Endothelial cell (in vitro differentiated cells): ENCODE results near the gene BAG1. TPM values are rescaled to one million over a fixed set of nuclear protein-coding genes. Genes with fewer than 3 reads are reported as not detected.

Source experiments
- DNase-seq: peaks from one replicate; pipeline ENCODE4 v3.0.0; 2021; ENCODE audit warnings: low spot score
- H3K27ac Mint-ChIP-seq: one replicate; pipeline ENCODE4 v1.8.0; 2021; ENCODE audit warnings: mixed read lengths, inconsistent platforms; ENCODE audit not compliant: unreplicated experiment
- H3K27me3 Mint-ChIP-seq: one replicate; pipeline ENCODE4 v1.8.0; 2021; ENCODE audit warnings: mild to moderate bottlenecking, moderate library complexity, mixed read lengths, inconsistent platforms; ENCODE audit not compliant: unreplicated experiment
- H3K36me3 Mint-ChIP-seq: one replicate; pipeline ENCODE4 v1.8.0; 2021; ENCODE audit warnings: mild to moderate bottlenecking, low read depth, mixed read lengths, inconsistent platforms; ENCODE audit not compliant: unreplicated experiment
- H3K4me1 Mint-ChIP-seq: one replicate; pipeline ENCODE4 v1.8.0; 2021; ENCODE audit warnings: mild to moderate bottlenecking, mixed read lengths, inconsistent platforms; ENCODE audit not compliant: unreplicated experiment
- H3K4me3 Mint-ChIP-seq: one replicate; pipeline ENCODE4 v1.8.0; 2021; ENCODE audit warnings: mild to moderate bottlenecking, mixed read lengths, inconsistent platforms; ENCODE audit not compliant: unreplicated experiment
- H3K9me3 Mint-ChIP-seq: one replicate; pipeline ENCODE4 v1.8.0; 2021; ENCODE audit warnings: mixed read lengths, inconsistent platforms; ENCODE audit not compliant: unreplicated experiment
- total RNA-seq: library from RNA; stranded (reverse); fragmentation: NEBNext Ultra II Directional; extraction: Animal tissue kit (Norgen Biotek cat#: 25700); gene quantifications from one replicate; pipeline ENCODE4 v1.2.1, GENCODE V29; 2021; ENCODE audit not compliant: unreplicated experiment
- TF ChIP-seq, protein P1 (sequence below): fragments of 200-600 bp; sonication (generic); IDR thresholded peaks from one replicate; pipeline ENCODE4 v1.5.0; 2021; ENCODE audit warnings: antibody characterized with exemption; ENCODE audit not compliant: unreplicated experiment

The BAG1 gene
- total RNA-seq, 1 donor from 2014 or later = 61.5 TPM

DNA sequence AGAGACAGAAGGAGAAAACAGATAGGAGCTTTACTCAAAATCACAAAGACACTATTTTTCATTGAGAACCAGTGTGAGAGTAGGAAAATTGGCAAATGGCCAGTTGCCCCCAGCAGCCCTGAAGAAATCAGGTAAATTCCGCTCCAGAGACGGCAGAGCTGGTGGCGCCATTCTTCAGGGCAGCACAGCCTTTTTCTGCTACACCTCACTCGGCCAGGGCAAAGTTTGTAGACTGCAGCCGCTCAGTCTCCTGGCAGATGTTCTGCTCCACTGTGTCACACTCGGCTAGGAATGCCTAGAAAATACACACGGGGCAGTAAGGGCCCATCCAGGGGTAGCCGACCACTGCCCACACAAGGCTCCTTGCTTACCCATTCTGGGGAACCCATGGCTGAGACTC, 9.5 kb downstream of the BAG1 start:
- Mint-ChIP-seq H3K9me3 (no peaks in the 10 kb centered on the region), H3K27ac (no peak overlapping the region), H3K27me3 (no peaks in the 10 kb centered on the region), H3K4me3 (no peak overlapping the region), H3K36me3 (peaks cover 26% of the 10 kb centered on the region), H3K4me1 (peaks cover 3% of the 10 kb centered on the region)
- DNase-seq = no peak
- TF ChIP-seq, protein P1, sequence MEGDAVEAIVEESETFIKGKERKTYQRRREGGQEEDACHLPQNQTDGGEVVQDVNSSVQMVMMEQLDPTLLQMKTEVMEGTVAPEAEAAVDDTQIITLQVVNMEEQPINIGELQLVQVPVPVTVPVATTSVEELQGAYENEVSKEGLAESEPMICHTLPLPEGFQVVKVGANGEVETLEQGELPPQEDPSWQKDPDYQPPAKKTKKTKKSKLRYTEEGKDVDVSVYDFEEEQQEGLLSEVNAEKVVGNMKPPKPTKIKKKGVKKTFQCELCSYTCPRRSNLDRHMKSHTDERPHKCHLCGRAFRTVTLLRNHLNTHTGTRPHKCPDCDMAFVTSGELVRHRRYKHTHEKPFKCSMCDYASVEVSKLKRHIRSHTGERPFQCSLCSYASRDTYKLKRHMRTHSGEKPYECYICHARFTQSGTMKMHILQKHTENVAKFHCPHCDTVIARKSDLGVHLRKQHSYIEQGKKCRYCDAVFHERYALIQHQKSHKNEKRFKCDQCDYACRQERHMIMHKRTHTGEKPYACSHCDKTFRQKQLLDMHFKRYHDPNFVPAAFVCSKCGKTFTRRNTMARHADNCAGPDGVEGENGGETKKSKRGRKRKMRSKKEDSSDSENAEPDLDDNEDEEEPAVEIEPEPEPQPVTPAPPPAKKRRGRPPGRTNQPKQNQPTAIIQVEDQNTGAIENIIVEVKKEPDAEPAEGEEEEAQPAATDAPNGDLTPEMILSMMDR = no peak

DNA sequence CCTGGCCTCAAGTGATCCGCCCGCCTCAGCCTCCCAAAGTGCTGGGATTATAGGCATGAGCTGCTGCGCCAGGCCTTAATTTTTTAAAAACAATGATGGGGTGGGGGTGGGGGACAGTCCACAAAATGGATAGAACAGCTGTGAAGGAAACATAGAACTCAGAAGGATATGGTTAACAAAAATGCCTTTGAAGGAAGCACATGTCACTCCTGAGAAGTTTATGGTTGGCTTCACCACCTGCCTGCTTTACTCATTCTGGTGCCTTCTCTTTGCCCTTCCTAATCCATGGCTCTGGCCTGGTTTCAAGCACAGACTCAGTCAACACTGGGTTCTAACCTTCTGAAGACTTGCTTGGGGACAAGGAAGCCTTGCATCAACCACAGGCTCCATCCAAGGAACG, 10.3 kb downstream of the BAG1 start:
- no peak overlapping the region for H3K27ac Mint-ChIP-seq
- H3K9me3 Mint-ChIP-seq = no peaks in the 10 kb centered on the region
- peaks cover 11% of the 10 kb centered on the region for H3K4me1 Mint-ChIP-seq
- no peak for DNase-seq
- H3K4me3 Mint-ChIP-seq = no peak overlapping the region
- H3K27me3 Mint-ChIP-seq = no peaks in the 10 kb centered on the region
- TF ChIP-seq, protein P1 = no peak
- peaks cover 25% of the 10 kb centered on the region for H3K36me3 Mint-ChIP-seq

DNA sequence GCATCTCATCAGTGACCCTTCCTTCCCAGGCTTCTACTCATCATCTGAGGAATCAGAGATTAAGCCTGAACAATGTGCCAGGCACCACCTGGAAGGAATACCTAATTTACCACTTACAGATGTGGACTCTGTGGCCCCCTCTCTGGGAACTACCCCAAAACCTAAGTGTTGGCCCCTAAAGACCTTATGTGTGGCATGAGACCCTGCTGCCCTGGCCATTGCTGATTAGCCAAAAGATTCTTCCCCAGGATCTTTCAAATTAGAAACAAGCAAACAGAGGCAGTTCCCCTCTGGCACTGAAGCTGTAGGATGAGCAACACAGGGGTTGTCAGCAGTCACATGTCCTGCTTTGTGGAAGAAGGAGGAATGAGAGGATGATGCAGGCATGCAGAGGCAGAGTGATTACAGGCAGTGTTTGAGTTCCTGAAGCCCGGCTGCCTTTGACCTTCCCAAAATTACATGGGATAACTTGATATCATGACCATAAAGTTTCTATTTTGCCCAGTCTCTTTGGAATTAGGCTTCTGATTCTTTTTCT, 14.0 kb downstream of the BAG1 start:
- Mint-ChIP-seq H3K4me3 (no peak overlapping the region), H3K9me3 (no peaks in the 10 kb centered on the region), H3K27ac (peak overlapping the region; percentile 75), H3K36me3 (peaks cover 29% of the 10 kb centered on the region), H3K27me3 (peaks cover 4% of the 10 kb centered on the region), H3K4me1 (peaks cover 10% of the 10 kb centered on the region)
- no peak for DNase-seq
- TF ChIP-seq, protein P1 = no peak

DNA sequence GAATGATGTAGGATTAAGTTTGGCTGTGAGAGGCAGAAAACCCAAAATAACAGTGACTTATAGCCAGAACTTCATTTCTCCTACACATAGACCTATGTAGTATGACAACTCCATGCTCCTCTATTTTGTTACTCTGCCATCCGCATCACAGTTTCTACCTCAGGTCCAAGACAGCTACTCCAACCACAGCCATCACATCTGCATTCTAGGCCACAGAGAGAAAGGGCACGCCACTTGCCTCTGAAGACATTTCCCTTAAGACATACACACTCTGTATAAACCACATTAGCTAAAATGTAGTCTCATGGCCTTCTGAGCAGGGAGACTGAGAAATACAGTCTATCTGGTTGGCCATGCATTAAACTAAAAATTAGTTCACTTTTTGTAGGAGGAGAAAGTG, 14.5 kb downstream of the BAG1 start:
- TF ChIP-seq, protein P1 = no peak
- Mint-ChIP-seq H3K4me1 (peaks cover 10% of the 10 kb centered on the region), H3K9me3 (no peaks in the 10 kb centered on the region), H3K4me3 (no peak overlapping the region), H3K36me3 (peaks cover 28% of the 10 kb centered on the region), H3K27ac (no peak overlapping the region), H3K27me3 (peaks cover 4% of the 10 kb centered on the region)
- DNase-seq = no peak

DNA sequence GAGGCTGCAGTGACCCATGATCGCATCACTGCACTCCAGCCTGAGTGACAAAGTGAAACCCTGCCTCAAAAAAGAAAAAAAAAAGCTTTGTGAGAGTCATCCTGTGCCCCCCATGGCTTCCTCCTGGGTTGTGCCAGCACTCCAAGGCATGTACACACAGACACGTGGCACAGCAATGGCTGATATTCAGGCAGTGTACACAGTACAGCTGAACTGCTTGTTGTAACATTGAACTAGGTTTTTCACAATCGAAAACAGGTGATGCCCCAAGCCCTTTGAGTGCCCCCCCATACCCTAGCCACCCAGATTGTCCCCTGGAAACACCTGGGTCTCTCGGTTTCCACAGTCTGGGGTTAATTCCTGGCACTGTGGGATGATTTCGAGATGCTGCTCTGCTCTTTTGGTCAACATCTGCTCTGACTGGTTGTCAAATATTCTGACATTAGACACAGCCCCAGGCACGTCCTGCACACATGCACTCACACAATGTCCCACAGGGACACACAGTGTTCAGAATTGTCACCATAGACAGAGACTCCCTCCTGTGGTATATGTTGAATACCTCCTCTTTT, 15.3 kb downstream of the BAG1 start:
- H3K4me1 Mint-ChIP-seq = peaks cover 10% of the 10 kb centered on the region
- no peaks in the 10 kb centered on the region for H3K9me3 Mint-ChIP-seq
- no peak for DNase-seq
- TF ChIP-seq, protein P1 = no peak
- H3K4me3 Mint-ChIP-seq = no peak overlapping the region
- peaks cover 28% of the 10 kb centered on the region for H3K36me3 Mint-ChIP-seq
- H3K27me3 Mint-ChIP-seq = peaks cover 4% of the 10 kb centered on the region
- H3K27ac Mint-ChIP-seq = peak overlapping the region; percentile 54
